DND-41 (cell line): Measurements from ENCODE around the gene BMPER.

ENCODE experiments used
- CTCF ChIP-seq: IDR thresholded peaks from 2 replicates; pipeline ENCODE4 v1.5.1; 2012; ENCODE audit warnings: borderline replicate concordance, low read length, moderate library complexity, mild to moderate bottlenecking; ENCODE audit not compliant: poor library complexity, severe bottlenecking; ENCODE audit errors: extremely low read depth
- EZH2 ChIP-seq: IDR thresholded peaks from 3 replicates; pipeline ENCODE4 v1.6.1; 2012; ENCODE audit warnings: borderline replicate concordance, low read depth, mild to moderate bottlenecking, moderate library complexity, low read length, inconsistent platforms; ENCODE audit not compliant: severe bottlenecking

GRCh38 chr7:34187798-34188307 is 282.5 kb downstream of the BMPER start:
- TF ChIP-seq CTCF, result no peak
- TF ChIP-seq EZH2, result no peak
